BLaER1 treated with 17β-estradiol and CSF1 and Interleukin-3, amounts not matched to agents 10 nM and 100 nM (cell line): Measurements from ENCODE around the gene DICER1.

ENCODE experiments used
- H3K27ac ChIP-seq, 11 experiments: shearing (Covaris generic); formaldehyde crosslinking; 2 replicates each; pipeline ENCODE4 v1.8.1; 2022
- H3K27me3 ChIP-seq, 11 experiments: shearing (Covaris generic); formaldehyde crosslinking; 2 replicates each; pipeline ENCODE4 v1.8.1; 2022
- H3K36me3 ChIP-seq, 11 experiments: shearing (Covaris generic); formaldehyde crosslinking; 2 replicates each; pipeline ENCODE4 v1.8.1; 2022
- H3K4me1 ChIP-seq, 10 experiments: shearing (Covaris generic); formaldehyde crosslinking; 2 replicates each; pipeline ENCODE4 v1.8.1; 2022
- H3K4me2 ChIP-seq, 11 experiments: shearing (Covaris generic); formaldehyde crosslinking; 2 replicates each; pipeline ENCODE4 v1.8.1; 2022
- H3K4me3 ChIP-seq, 10 experiments: shearing (Covaris generic); formaldehyde crosslinking; 2 replicates each; pipeline ENCODE4 v1.8.1; 2022
- H3K9ac ChIP-seq, 11 experiments: shearing (Covaris generic); formaldehyde crosslinking; 2 replicates each; pipeline ENCODE4 v1.8.1; 2022
- H3K9me3 ChIP-seq, 11 experiments: shearing (Covaris generic); formaldehyde crosslinking; replicated peaks in 1 of 11; 2 replicates each; pipeline ENCODE4 v1.8.1; 2022
- H4K20me1 ChIP-seq, 11 experiments: shearing (Covaris generic); formaldehyde crosslinking; 2 replicates each; pipeline ENCODE4 v1.8.1; 2022
- Cebpa-rat ChIP-seq, 11 experiments: shearing (Covaris generic); IDR thresholded peaks; 2 replicates each; pipeline ENCODE4 v1.8.1; 2022

Gene DICER1

DNA sequence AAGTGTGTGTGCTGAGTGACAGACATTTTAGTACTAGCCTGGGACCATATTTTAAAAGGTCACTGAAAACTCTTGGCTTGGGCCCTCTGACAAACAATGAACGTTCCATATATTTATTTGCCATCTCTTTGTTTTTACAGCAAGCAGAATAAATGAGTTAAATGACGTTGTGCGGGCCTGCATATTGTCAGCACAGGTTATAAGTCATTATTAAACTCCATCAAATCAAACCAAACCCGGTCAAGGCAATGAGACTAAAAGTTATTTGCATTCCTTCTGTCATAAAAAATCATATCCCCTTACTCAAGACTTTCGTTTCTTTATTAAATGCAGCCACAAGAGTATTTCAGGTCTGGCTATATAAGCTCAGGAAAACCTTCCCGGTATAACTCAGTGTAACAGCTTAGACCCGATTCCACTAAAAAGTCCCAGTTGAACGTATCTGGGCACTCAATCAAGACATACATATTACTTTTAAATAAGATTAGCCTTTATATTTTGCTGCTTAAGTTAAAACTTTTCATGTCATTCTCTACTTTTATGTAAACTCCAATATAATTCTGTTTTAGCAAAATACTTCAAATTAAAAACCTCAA, 84.9 kb downstream of the DICER1 start:
- no peaks in the 10 kb centered on the region for H3K4me1 ChIP-seq
- no peak overlapping the region for H3K4me2 ChIP-seq
- H3K27ac ChIP-seq, result no peak overlapping the region
- H4K20me1 ChIP-seq, result no peaks in the 10 kb centered on the region
- peaks cover 4 to 28% (median 9%) of the 10 kb centered on the region in 11 experiments; a peak in 17 of 22 replicates for H3K9me3 ChIP-seq
- no peaks in the 10 kb centered on the region for H3K27me3 ChIP-seq
- no peak overlapping the region for H3K9ac ChIP-seq
- no peaks in the 10 kb centered on the region for H3K36me3 ChIP-seq
- no peak overlapping the region for H3K4me3 ChIP-seq
- TF ChIP-seq Cebpa-rat (IDR thresholded peaks at IDR 0.05), result no peak

DNA sequence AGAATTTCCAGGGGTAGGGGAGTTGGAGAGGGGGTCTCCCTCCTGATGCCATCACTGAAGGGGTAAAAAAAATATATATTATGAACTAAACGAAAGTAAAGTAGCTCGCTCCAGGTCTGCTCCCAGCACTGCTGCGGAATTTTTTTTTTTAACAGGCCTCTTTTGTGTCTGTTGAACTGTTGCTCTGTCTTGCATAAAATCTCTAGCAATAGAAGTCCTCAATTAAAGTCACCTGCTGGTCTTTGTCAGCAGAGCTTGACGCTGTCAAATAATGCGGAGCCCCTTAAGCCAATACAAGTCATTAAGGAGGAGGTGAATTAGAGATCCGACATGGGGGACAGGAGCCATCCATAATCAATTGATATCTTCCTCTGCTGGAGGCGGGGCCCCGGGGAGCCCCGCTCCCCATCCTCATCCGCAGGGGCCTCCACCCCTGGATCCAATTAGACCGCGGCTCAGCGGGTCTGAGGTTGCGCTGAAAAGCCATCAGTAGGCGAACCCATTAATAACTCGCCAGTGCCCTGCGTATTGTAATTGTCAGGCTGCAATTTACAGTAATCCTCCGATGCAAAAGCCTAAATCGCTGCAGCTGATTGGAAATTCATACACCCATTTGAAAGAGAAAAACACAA, 85.6 kb downstream of the DICER1 start:
- H3K9ac ChIP-seq, result no peak overlapping the region
- TF ChIP-seq Cebpa-rat (IDR thresholded peaks at IDR 0.05), result no peak
- H3K4me1 ChIP-seq, result no peaks in the 10 kb centered on the region
- H3K9me3 ChIP-seq, result peaks cover 3 to 21% (median 7%) of the 10 kb centered on the region in 11 experiments; a peak in 13 of 22 replicates
- no peak overlapping the region for H3K27ac ChIP-seq
- no peaks in the 10 kb centered on the region for H4K20me1 ChIP-seq
- no peak overlapping the region for H3K4me2 ChIP-seq
- no peaks in the 10 kb centered on the region for H3K27me3 ChIP-seq
- H3K36me3 ChIP-seq, result no peaks in the 10 kb centered on the region
- H3K4me3 ChIP-seq, result no peak overlapping the region

DNA sequence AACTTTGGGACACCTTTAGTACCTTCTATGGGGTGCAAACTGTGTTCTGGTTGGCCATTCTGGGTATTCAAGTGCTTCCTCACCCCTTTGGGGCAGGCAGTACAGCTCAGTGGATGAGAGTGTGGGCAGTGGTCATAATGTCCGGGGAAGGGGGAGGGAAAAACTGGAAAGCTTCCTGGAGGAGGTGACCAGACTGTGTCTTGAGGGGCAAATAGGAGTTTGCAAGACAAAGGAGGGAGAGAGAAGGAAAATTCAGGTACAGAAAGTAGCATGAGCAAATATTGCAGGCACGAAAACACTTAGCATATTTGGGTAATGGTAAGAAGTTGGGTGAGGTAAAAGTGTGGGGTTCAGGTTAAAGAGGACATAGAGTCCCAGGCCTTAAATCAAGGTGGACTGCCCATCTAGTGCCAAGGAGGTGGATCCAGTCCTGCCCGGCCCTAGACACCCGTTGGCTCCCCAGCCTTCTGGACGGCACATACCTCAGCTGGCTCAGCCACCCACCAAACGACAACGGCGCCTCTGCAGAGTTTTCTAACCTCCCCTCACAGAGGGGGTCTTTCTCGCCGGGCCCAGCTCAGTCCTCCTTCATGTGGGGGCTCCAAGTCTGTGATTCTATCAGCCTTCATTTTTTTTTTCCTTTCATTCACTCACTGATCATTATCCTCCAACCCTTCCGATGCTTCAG, 86.4 kb downstream of the DICER1 start:
- Histone ChIP-seq H3K27ac (no peak overlapping the region), H3K27me3 (no peaks in the 10 kb centered on the region), H3K9ac (no peak overlapping the region), H4K20me1 (no peaks in the 10 kb centered on the region), H3K4me1 (no peaks in the 10 kb centered on the region), H3K4me3 (no peak overlapping the region), H3K36me3 (no peaks in the 10 kb centered on the region), H3K4me2 (no peak overlapping the region), H3K9me3 (peaks cover 2 to 20% (median 7%) of the 10 kb centered on the region in 11 experiments; a peak in 12 of 22 replicates)
- TF ChIP-seq Cebpa-rat (IDR thresholded peaks at IDR 0.05), result no peak

DNA sequence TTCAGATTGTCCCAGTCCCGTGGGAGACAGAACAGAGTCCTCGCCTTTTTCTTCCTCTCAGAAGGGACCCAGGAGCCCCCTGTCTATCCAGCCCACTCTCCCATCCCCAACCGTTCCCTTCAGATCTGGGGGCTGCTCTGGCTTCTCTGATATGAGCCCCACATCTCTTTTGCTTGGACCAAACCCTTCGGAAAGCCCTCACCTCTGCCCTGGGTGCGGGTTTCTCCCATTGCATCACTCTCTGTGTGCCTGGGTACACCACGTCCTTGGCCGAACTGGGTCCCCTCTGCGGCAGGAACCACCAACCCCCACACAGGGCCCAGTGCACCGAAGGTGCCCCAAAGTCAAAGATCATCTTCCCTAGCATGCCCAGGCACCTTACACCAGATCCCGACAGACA, 87.8 kb downstream of the DICER1 start:
- H3K4me3 ChIP-seq, result no peak overlapping the region
- H4K20me1 ChIP-seq, result no peaks in the 10 kb centered on the region
- peaks cover 0 to 11% (median 7%) of the 10 kb centered on the region in 11 experiments; a peak in 12 of 22 replicates for H3K9me3 ChIP-seq
- no peaks in the 10 kb centered on the region for H3K27me3 ChIP-seq
- no peak overlapping the region for H3K9ac ChIP-seq
- no peaks in the 10 kb centered on the region for H3K4me1 ChIP-seq
- no peak overlapping the region for H3K4me2 ChIP-seq
- no peak overlapping the region for H3K27ac ChIP-seq
- H3K36me3 ChIP-seq, result no peaks in the 10 kb centered on the region
- no peak for TF ChIP-seq Cebpa-rat (IDR thresholded peaks at IDR 0.05)

DNA sequence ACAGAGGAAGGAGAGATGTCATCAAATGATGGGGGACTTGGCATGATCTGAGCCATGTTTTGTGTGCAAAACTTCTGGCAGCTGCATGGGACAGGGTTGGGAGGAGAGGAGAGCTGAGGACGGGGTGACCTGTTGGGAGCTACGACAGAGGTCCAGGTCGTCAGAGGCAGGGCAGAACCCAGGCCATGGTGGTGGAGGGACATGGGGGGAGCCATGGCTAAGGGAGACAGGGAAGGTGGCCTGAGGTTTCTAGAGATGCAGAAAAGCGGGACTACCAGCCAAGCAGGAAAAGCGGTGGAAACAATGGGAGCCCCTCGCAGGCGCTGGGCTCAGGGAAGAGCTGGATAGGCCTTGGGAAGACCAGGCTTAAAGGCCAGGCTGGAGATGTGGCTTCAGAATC, 88.3 kb downstream of the DICER1 start:
- Histone ChIP-seq H3K36me3 (no peaks in the 10 kb centered on the region), H3K27me3 (no peaks in the 10 kb centered on the region), H3K27ac (no peak overlapping the region), H4K20me1 (no peaks in the 10 kb centered on the region), H3K4me1 (no peaks in the 10 kb centered on the region), H3K4me3 (no peak overlapping the region), H3K9me3 (peaks cover 0 to 6% (median 4%) of the 10 kb centered on the region in 11 experiments; a peak in 12 of 22 replicates), H3K4me2 (no peak overlapping the region), H3K9ac (no peak overlapping the region)
- no peak for TF ChIP-seq Cebpa-rat (IDR thresholded peaks at IDR 0.05)

DNA sequence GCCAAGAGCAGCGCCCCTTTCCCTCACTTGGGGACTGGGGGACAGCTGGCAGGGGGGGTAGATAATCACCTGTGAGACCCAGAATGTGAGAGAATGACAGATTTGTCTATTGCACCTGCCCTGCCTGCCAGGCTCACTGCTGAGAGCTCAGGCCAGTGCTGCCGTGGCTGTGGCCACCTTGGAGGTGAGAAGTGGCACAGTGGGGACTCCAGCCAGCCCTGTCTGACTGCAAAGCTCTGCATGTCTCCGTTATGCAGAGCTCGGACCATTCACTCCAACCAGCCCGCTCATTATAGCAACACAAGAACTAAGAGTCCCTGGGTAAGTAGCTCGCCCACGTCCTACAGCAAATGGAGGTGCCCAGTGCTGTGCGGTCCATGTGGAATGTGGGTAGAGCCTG, 88.8 kb downstream of the DICER1 start:
- Histone ChIP-seq H3K9ac (no peak overlapping the region), H3K27me3 (no peaks in the 10 kb centered on the region), H3K9me3 (peaks cover 0 to under 1% (median 0%) of the 10 kb centered on the region in 11 experiments; a peak in 1 of 22 replicates), H3K27ac (no peak overlapping the region), H3K4me3 (no peak overlapping the region), H3K4me1 (no peaks in the 10 kb centered on the region), H4K20me1 (no peaks in the 10 kb centered on the region), H3K36me3 (no peaks in the 10 kb centered on the region), H3K4me2 (no peak overlapping the region)
- no peak for TF ChIP-seq Cebpa-rat (IDR thresholded peaks at IDR 0.05)

DNA sequence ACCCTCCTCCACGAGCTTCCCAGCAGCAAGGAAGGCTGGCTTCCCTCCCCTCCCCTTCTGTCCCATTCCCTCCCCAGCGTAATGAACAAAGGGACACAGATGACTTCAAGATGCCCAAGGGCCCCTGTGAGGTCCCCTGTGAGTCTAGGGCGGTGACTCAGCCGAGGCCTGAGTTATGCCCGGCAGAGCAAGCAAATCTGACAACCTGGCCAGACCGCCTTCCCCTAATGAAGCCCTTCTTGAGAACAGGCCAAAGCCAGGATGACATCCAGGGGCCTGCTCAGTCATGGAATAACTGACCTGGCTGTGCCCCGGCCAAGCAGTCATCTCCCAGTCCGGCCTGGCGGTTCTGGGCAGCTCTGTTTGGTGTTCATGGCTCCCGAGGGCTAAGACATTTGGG, 89.2 kb downstream of the DICER1 start:
- no peak overlapping the region for H3K4me2 ChIP-seq
- H3K9me3 ChIP-seq, result no peaks in the 10 kb centered on the region
- H3K4me1 ChIP-seq, result no peaks in the 10 kb centered on the region
- H3K27me3 ChIP-seq, result no peaks in the 10 kb centered on the region
- no peaks in the 10 kb centered on the region for H3K36me3 ChIP-seq
- no peak for TF ChIP-seq Cebpa-rat (IDR thresholded peaks at IDR 0.05)
- no peak overlapping the region for H3K27ac ChIP-seq
- no peaks in the 10 kb centered on the region for H4K20me1 ChIP-seq
- H3K9ac ChIP-seq, result no peak overlapping the region
- no peak overlapping the region for H3K4me3 ChIP-seq

DNA sequence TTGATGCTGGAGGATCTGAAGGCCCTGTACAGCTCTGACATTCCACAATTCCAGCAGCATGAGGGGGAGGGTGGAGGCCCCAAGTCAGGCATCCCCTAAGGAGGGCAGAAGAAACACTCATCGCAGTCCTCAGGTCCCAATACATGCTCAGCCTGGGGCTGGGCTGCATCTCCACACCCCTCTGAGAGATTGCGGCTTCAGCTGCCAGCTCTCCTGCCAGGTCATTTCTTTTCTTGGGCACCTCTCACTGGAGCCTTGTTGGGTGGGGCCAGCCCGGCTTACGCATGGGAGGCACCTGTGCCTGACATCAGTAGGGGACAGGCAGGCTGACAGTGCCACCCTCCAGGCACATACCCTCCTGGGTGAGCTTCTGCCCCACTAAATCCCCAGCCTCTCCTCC, 89.8 kb downstream of the DICER1 start:
- no peak overlapping the region for H3K27ac ChIP-seq
- no peaks in the 10 kb centered on the region for H3K27me3 ChIP-seq
- H4K20me1 ChIP-seq, result no peaks in the 10 kb centered on the region
- no peak overlapping the region for H3K4me2 ChIP-seq
- TF ChIP-seq Cebpa-rat (IDR thresholded peaks at IDR 0.05), result no peak
- no peaks in the 10 kb centered on the region for H3K9me3 ChIP-seq
- H3K4me3 ChIP-seq, result no peak overlapping the region
- no peak overlapping the region for H3K9ac ChIP-seq
- H3K36me3 ChIP-seq, result no peaks in the 10 kb centered on the region
- H3K4me1 ChIP-seq, result no peaks in the 10 kb centered on the region

DNA sequence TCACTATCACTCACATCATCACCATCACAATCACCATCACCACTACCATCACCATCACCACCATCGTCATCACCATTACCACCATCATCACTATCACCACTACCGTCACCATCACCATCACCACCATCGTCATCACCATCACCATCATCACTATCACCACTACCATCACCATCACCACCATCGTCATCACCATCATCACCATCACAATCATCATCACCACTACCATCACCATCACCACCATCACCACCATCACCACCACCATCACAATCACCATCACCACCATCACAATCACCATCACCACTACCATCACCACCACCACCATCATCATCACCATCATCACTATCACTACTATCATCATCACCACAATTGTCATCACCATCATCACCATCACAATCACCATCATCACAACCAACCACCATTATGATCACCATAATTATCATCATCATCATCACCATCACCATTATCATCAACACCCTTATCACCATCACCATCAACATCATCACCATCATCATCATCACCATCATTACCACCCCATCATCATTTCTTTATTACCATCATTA, 90.8 kb downstream of the DICER1 start:
- no peaks in the 10 kb centered on the region for H4K20me1 ChIP-seq
- no peak overlapping the region for H3K27ac ChIP-seq
- no peak overlapping the region for H3K4me3 ChIP-seq
- H3K4me1 ChIP-seq, result no peaks in the 10 kb centered on the region
- no peak overlapping the region for H3K9ac ChIP-seq
- no peaks in the 10 kb centered on the region for H3K9me3 ChIP-seq
- no peak for TF ChIP-seq Cebpa-rat (IDR thresholded peaks at IDR 0.05)
- no peaks in the 10 kb centered on the region for H3K36me3 ChIP-seq
- no peaks in the 10 kb centered on the region for H3K27me3 ChIP-seq
- H3K4me2 ChIP-seq, result no peak overlapping the region
